ENCODE results near the gene BCKDHB.

The BCKDHB gene

DNA sequence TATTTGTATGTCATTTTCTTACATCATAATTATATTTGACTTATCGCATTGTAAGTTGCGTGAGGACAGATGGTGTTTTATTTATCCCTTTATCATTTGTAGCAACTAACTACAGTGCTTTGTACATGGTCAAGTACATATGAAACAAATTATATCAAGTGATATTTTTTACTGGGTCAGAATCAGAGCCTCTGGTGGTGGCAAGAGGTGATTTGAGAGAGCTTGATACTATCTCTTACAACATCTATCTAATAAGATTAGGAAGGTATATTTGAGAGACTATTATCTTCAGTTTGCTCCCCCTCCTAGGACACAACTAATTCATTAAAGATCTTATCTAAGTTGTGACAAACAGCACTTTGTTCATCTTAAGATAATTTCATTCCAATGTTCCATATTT lies 47.7 kb downstream of the BCKDHB start:
- no peak for DNase-seq

DNA sequence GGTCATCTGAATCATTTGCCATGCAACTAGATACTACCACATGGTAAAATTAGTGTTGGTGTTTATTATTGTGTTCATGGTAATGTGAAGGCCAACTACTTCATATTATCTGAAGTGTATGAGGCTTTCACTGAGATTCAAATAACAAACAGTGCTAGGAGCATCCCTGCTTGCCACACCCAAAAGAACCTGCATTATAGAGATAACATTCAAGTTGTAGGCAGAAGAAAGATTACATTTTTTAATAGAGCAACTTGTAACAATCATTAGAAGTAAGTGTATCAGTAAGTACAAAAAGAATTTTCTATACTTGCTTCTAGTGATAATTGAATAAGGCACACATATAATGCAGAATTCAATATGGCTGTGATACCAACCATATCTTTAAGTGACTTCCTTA lies 49.8 kb downstream of the BCKDHB start:
- DNase-seq, result no peak

- DNase-seq, result no peak
Measured at GRCh38 chr6:80158478-80158989, 52.1 kb downstream of the BCKDHB start.

- DNase-seq, result no peak
Measured at GRCh38 chr6:80161434-80161833, 55.0 kb downstream of the BCKDHB start.

GRCh38 chr6:80163754-80164187 lies 57.3 kb downstream of the BCKDHB start:
- DNase-seq, result peak; percentile 19

DNA sequence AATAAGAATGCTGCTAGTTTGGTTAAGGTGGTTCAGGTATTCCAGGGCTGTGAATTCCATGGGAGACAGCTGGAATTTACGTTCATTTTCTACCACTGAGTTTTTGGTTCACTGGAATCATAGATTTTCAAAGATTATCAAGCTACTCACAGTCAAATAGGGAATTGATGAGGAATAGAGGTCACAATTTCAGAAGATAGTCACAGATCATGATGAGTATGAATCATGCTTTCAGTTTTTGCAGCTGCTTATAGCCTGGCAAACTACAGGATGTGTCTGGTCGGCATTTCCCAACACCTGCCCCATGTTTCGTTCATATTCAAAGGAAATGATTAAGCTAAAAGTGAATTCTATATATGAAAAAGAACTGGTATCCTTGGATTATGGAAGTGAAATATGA lies 58.7 kb downstream of the BCKDHB start:
- DNase-seq, result peak; percentile 10

DNA sequence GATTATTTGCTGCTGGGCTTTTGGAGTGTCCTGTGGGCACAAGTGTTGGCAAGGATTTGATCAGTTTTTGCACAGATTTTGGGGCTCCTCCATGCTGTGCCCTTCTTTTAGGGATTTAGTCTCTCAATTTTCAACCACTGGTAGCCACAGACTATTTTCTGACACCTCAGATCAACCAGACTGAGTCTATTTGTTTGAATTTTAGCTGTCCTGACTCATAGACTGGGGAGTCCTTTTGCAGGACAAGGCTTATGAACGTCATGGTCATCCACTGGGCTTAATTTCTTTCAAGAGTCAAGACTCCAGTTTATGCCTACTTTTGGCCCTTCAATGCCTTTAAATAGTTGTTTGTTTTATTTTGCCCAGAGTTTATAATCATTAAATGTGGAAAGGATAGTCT lies 59.3 kb downstream of the BCKDHB start:
- DNase-seq, result no peak

GRCh38 chr6:80170433-80170832 lies 64.0 kb downstream of the BCKDHB start:
- no peak for DNase-seq

DNA sequence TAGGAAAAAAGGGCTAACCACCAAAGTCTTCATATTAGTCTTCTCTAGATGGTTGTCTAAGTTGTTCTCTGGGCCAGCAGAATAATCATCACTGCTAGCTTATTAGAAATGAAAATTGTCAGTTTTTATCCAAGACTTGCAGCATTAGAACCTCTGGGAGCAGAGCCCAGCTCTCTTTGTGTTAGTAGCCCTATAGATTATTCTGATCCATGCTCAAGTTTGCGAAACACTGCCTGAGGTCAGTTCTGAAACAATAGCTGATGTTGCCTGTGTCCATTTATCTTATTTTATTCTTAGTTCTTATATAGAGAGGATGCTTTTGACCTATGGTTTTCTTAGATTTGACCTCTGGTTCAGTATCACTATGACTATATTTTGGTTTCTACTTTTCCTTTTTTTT lies 66.9 kb downstream of the BCKDHB start:
- no peak for DNase-seq

DNA sequence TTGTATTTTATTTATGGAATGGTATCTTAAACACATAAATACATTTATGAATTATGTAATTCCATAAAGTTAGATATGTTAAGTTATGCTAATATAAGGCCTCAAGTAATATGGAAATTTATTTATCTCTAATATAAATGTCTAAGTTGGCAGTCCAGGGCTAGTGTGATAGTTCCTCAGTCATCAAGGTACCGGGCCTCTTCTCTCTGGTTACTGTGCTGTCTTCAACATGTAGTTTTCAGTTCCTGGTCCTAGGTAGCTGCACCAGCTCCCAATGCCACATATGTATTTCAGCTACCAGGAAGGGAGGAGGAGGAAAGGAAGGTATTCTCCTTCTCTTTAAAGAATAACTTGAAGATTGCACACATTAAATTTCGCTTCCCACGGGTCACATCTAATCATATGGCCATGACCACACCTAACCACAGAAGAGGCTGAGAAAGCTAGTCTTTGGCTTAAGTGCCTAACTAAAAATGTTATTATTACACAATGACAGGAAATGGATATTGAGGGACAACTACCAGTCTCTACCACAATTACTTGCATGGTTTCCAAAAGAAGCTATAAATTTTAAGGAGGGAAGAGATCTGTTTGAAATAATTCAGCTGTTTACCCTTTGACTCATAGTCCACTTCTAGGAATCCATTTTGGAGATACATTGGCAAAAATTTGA lies 68.6 kb downstream of the BCKDHB start:
- DNase-seq, result no peak

DNA sequence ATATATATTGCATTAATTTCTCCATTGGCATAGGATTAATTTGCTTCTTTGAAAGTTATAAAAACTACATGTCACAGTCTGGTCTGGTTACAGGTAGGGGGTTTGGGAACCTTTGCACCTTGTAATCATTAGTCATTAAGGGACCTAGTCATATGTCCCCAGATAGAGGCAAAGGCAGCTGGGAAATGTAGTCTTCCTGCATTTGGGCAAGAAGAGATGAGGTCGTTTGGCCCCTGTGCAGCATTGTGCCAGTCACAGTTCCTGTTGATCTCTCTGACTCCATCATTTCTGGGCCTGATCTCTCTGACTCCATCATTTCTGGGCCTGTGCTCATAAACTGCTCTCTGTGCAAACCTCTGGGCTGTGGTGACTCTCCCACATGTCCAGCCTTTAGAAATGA lies 73.2 kb downstream of the BCKDHB start:
- DNase-seq, result no peak

DNA sequence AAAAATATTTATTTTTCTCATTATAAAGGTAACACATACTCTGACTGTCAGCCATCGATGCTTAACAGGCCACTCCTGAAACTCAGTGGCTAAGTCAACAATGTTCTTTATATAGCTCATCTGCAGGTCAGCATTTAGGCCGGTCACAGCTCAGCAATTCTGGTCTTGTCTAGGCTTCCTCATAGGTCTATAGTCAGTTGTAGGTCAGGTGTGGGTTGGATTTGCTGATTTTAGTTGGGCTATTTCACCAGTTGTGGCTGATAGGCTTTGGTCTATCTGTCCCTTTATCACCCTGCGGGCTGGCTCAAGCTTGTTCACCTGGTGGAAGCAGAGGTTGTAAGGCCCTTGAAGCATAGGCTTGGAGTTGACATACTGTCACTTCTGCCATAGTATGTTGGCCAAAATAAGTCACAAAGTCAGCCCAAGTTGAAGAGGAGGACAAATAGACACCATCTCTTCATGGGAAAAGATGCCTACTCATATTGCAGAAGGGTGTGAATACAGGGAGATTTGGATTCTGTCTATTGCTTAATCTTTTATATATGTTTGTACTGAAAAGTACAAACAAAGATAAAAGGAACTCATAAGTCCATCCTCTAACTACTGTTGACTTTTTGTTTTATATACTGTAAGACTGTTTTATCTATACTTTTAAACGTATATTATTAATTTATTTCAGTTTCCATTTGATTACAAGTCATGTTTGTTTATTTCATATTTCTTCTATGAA lies 75.0 kb downstream of the BCKDHB start:
- no peak for DNase-seq

DNA sequence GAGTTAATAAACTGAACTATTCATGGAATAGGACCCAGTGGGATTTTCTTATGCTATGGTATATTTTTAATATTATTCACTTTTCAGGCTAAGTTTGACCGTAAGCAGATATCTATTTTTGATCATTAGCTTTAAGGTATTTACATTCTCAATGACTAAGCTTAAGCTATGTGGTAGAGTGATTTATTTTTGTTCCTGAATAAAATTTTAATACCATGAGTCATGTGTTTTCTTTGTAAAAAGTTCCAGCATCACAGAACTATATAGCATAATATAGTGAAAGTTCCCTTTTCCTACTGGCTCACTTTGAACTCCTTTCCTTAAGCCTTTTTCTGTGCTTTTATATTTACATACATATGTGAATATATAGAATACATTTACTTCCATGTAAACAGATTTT lies 75.8 kb downstream of the BCKDHB start:
- no peak for DNase-seq

DNA sequence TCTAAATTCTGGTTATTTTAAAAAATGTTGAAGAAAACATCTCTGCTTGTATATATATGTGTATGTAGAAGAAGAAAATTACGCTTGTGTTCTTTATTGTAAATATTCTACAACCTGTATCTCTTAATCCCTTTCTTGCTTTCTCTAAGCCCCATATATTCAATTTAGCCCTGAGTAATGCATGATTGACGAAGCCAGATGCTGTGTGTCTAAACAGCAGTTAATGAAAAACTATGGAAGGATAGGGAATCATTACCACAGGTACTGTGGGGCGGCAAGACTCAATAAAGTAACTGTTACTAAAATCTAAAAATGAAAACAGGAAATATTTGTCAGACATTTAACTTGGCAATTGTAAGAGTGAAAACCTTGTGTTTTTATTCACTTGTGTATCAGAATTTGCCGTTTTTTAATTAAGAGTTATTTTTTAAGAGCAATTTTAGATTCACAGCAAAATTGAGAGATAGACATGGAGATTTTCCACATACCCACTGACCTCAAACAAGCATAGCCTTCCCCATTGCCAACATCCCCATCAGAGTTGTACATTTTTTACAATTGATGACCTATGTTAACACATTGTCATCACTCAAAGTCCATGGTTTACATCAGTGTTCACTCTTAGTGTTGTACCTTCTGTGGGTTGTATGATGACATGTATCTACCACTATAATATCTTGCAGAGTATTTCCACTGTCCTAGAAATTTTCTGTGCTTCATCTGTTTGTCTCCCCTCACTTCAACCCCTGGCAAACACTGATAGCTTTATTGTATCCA lies 76.7 kb downstream of the BCKDHB start:
- DNase-seq, result no peak

GRCh38 chr6:80185492-80185891 lies 79.0 kb downstream of the BCKDHB start:
- DNase-seq, result no peak

DNA sequence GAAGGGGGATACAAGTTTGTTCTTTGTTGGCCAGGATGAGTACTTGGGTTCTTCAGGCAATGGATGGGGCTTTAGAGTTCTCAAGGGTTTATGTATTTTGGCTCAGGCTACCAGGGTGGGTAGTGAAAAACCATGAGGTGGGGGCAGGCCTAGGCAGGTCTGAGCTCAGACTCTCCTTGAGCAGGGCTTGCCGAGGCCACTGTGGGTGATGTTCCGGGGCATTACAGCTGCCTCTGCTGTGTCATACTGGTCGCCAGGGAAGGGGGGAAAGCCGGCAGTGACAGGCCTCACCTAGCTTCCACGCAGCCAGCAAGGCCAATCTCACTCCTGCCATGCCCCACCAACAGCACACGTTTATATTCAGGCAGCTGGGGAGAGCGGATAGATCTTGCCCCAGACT lies 79.6 kb downstream of the BCKDHB start:
- no peak for DNase-seq

DNA sequence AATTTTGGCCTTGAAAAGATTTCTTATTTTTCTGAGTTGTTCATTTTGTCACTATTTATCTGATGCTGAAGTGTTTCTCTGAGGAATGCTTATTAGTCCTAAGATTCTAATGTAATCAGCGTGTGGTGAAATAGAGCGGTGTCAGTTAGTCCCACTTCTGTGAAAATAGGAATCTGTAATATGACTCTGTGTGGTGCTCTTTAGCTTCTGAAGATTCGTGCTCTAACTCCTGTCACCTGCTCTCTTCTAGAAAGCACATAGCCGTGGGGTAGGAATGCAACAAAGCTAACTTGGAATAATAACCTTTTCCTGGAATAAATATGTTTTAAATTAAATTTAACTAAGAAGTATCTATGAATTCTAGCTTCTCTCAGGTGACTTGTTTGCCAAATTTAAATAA lies 90.4 kb downstream of the BCKDHB start:
- no peak for DNase-seq

DNA sequence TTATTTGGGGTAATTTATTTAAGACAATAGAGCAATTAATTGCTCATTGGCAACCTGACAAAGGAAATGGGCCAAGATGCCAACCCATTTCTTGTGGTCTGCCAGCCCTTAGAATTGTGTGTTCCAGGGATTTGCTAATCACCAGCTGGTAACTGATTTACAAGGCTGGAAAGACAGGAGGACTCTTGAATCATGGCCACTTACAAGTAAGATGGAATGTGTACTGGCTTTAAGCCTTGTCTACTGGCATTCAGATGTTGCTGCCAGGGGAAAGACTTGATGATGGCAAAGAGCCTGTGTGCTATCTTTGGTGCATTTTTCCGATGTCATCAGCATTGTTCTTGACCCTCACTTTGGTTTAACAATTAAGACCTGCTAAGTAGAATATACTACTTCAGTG lies 91.0 kb downstream of the BCKDHB start:
- DNase-seq, result no peak

- DNase-seq, result no peak
Measured at GRCh38 chr6:80197986-80198385, 91.5 kb downstream of the BCKDHB start.

DNA sequence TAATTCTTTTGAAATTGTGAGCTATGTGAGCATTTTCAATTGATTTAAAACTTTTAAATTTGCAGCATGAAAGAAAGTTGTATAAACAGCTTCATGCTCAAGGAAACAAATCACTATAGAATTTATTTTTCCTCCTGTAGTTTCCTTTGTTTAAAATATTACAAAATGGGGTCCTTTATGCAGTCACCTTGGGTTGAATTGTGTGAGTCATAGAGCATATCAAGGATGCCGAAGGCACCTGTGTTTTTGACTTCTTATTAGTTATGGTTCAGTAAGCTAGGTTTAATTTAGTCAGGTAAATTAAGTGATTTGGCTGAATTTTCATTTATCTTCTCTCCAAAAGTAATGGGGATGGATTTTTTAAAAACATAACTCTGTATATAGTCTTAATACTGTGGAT lies 96.8 kb downstream of the BCKDHB start:
- no peak for DNase-seq

GRCh38 chr6:80205404-80205803 lies 98.9 kb downstream of the BCKDHB start:
- no peak for DNase-seq

DNA sequence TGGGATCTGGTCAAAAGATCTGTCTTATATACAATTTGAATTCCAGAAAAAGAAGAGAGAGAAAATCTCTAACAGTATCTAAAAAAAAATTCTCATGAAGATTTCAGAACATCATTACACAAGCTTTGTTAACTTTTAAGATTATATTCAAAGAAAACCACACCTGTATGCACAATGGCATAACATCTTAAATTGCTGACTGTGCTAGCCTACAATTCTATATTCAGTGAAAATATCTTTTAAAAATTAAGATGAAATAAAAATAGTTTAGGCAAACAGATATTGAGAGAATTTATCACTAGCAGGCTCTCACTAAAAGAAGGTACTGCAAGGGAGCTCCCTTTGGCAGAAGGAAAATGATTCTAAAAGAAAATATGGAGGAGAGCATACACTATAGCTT lies 100.3 kb downstream of the BCKDHB start:
- no peak for DNase-seq

DNA sequence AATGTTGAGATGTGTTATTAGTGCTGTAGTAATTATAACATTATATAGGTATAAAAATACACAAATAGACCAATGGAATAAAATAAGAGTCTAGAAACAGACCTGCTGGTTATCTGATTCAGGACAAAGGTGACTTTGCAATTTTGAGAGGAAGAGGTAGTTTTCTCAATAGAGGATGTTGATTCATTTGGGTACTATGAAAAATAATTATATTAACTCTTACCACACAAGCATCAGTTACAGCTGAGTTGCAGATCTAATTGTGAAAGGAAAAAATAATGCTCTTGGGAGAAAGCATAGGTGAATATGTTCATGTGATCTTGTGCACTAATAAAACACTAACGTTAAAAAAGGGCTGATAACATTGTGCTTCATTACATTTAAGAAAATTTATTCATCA lies 103.0 kb downstream of the BCKDHB start:
- no peak for DNase-seq

DNA sequence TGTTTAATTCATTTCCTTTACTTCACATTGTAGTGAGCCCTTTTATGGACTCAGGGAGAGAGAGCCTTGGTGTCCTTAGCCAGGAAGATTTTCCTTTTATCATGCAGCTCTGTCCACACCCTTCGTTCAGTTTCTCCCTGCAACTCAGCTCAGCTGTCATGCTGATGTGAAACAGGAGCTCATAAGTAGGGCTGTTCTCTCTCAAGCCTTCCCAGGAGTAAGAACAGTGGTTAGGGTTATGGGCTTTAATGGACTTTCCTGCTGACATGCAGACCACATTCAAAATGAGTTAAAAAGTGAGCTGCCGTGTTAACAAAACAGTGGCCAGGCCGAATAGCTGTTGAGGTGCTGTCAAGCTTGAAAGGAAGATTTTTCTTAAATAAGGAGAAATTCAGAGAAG lies 104.1 kb downstream of the BCKDHB start:
- DNase-seq, result no peak

Data from CD4-positive, alpha-beta T cell treated with Interleukin-4 for 4 hours (primary cell).